Measurements from ENCODE around the gene FBXL20. TPM values are rescaled to one million over a fixed set of nuclear protein-coding genes. Genes with fewer than 3 reads are reported as not detected.

The FBXL20 gene
- total RNA-seq, 1 experiment from 2014 or later = 17.2 TPM

DNA sequence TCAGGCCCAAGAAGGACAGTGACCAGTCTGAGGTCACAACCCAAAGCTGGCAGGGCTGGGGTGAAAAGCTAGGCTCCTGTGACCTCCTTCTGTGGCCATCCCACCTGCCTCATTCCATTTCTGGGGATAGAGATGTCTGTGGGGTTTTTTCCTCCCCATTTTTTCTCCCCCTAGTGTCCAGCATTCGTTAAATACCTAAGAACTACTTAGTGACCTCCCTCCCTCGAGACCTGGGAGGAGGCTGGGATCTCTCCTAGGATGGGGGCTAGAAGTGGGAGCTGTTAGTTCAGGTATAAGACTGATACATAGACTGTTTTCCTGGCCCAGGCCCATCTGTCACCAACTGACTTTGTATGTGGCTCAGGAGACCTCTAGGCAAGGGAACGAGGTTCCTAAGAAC is 155.2 kb downstream of the FBXL20 start:
- no peak overlapping the region for H3K4me3 ChIP-seq (replicated peaks in 1 of 2; ENCODE audit: low read depth in 1 of 2, low read length in 2 of 2)
- no peak for ATAC-seq

More for the DNA sequence above, 155.2 kb downstream of the FBXL20 start:
- H3K27me3 ChIP-seq (ENCODE audit: insufficient read depth, low read length) = no peaks in the 10 kb centered on the region
- H3K79me2 ChIP-seq (ENCODE audit: insufficient read depth, low read length) = no peaks in the 10 kb centered on the region
- no peaks in the 10 kb centered on the region for H3K9me3 ChIP-seq (ENCODE audit: control insufficient read depth in 1 of 2, insufficient read depth in 1 of 2, low read depth in 1 of 2, low read length in 2 of 2)
- TF ChIP-seq, protein P1, sequence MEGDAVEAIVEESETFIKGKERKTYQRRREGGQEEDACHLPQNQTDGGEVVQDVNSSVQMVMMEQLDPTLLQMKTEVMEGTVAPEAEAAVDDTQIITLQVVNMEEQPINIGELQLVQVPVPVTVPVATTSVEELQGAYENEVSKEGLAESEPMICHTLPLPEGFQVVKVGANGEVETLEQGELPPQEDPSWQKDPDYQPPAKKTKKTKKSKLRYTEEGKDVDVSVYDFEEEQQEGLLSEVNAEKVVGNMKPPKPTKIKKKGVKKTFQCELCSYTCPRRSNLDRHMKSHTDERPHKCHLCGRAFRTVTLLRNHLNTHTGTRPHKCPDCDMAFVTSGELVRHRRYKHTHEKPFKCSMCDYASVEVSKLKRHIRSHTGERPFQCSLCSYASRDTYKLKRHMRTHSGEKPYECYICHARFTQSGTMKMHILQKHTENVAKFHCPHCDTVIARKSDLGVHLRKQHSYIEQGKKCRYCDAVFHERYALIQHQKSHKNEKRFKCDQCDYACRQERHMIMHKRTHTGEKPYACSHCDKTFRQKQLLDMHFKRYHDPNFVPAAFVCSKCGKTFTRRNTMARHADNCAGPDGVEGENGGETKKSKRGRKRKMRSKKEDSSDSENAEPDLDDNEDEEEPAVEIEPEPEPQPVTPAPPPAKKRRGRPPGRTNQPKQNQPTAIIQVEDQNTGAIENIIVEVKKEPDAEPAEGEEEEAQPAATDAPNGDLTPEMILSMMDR (IDR thresholded peaks at IDR 0.05 in 2 of 3, conservative IDR thresholded peaks at IDR 0.05 in 1 of 3; ENCODE audit: borderline replicate concordance in 1 of 3, insufficient read depth in 1 of 3, low read depth in 2 of 3, low read length in 2 of 3) = peak in 2 of 3 experiments; percentile 12 to 20; a peak in 1 of 6 replicates
- TF ChIP-seq POLR2AphosphoS5 (IDR thresholded peaks at IDR 0.05; ENCODE audit: low read depth, low read length) = no peak
- H3K4me2 ChIP-seq (ENCODE audit: low read length) = no peak overlapping the region
- no peaks in the 10 kb centered on the region for H3K9me2 ChIP-seq (ENCODE audit: insufficient read depth)
- H4K20me1 ChIP-seq (ENCODE audit: insufficient read depth) = no peaks in the 10 kb centered on the region
- no peak overlapping the region for H3K9ac ChIP-seq (ENCODE audit: low read length)
- CTCF ChIA-PET = interaction anchor here (3.0 to 3.1 kb wide), 2 partner anchors 11 to 40 kb away, joined by 41 to 105 read pairs; no protein-coding TSS in a partner anchor
- no peak overlapping the region for H2AFZ ChIP-seq (ENCODE audit: low read depth, low read length, poor library complexity, severe bottlenecking)
- no TSS peak for BruUV-seq (replicated peaks)
- intact Hi-C loops (cut with micrococcal nuclease) = no loop called here
- DNase-seq (ENCODE audit: low read depth, low spot score) = no peak
- no peaks in the 10 kb centered on the region for H3K36me3 ChIP-seq (ENCODE audit: control insufficient read depth in 1 of 2, insufficient read depth in 2 of 2, low read length in 2 of 2)
- RAD21 ChIA-PET (ENCODE audit: low non-redundant PET in 1 of 2, low total read pairs in 2 of 2, uncharacterized antibody in 2 of 2, unreplicated experiment in 2 of 2) = no interaction called here
- H3K4me1 ChIP-seq (ENCODE audit: control insufficient read depth in 1 of 2, insufficient read depth in 2 of 2, low read length in 2 of 2) = peaks cover 0 to 11% of the 10 kb centered on the region in 2 experiments; a peak in 2 of 4 replicates
- H3K27ac ChIP-seq (ENCODE audit: low read depth, low read length) = no peak overlapping the region
- POLR2A ChIA-PET = no interaction called here

Measured in HCT116 (cell line).